Ishikawa (cell line): Measurements from ENCODE around the gene CHRNA1.

Experiments
- CEBPB ChIP-seq: IDR thresholded peaks from 2 replicates; pipeline ENCODE4 v1.6.1; 2012
- EP300 ChIP-seq: IDR thresholded peaks from 2 replicates; pipeline ENCODE4 v1.6.1; 2012; ENCODE audit warnings: borderline replicate concordance

GRCh38 chr2:174704061-174704460 is 60.2 kb downstream of the CHRNA1 start:
- TF ChIP-seq CEBPB, result no peak
- no peak for TF ChIP-seq EP300
